HG03575 (cell line): ENCODE results near the gene WDR90.

ENCODE experiments used
- ATAC-seq: cut with Tn5 transposase; IDR thresholded peaks from one replicate; pipeline ENCODE4 v1.9.1; 2021; ENCODE audit not compliant: unreplicated experiment, insufficient number of reproducible peaks, low FRiP score; ENCODE audit errors: extremely low read depth

WDR90 gene

DNA sequence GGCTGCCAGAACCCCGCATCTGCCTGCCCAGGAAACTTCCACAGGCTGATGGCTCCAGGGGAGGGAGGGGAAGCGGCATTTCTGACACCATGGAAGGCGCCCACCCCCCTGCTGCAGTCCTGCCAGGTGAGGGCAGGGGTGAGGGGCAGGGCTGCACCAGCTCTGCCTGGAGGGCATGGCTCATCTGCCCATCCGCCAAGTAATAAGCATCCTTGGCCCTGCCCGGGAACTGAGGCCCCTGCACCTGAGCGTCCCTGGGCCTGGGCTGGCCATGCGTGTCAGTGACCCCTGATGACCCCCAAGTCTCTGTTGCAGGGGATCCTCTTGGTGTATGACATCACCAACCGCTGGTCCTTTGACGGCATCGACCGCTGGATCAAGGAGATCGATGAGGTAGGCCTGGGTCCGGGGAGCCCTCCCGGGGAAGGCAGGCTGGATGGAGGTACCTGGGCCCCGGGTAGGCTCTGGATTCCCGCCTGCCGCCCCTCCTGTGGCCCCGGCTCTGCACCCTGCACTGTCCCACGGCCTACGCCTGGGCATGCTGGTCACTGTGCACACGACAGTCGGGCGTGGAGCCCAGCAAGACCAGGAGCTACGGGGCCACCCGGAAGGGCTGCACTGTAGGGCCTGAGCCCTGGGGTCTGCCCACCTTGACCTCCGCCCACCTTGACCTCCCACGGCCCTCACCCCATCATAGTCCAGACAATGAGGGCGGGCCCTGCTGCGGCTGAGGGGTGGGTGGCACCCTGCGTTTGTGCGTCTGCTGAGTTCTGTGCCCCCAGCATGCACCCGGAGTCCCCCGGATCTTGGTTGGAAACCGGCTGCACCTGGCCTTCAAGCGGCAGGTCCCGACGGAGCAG lies 23.8 kb upstream of the WDR90 start:
- ATAC-seq: no peak

GRCh38 chr16:625977-626765 lies 23.0 kb upstream of the WDR90 start:
- ATAC-seq: no peak

DNA sequence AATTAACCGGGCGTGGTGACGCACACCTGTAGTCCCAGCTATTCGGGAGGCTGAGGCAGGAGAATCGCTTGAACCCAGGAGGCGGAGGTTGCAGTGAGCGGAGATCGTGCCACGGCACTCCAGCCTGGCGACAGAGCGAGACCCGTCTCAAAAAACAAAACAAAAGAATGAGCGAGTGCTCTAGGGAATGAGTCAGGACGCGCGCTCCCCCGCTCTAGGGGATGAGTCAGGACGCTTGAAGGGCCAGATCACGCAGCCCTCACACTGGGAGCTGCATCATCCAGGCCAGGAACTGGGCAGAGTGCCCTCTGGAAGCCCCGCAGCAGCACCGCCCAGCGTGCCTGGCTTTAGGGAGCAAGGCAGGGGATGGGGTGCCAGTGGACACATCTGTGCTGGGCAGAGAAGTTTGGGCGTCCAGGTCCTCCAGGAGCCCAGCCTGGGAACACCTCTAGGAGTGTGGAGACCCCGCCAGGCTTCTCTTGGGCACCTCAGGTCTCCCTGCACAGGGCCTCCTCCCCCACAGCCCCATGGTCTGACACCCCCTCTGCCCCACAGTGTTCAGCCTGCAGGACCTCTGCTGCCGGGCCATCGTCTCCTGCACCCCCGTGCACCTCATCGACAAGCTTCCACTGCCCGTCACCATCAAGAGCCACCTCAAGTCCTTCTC lies 22.2 kb upstream of the WDR90 start:
- ATAC-seq: no peak

GRCh38 chr16:627454-628239 lies 21.5 kb upstream of the WDR90 start:
- ATAC-seq: no peak

DNA sequence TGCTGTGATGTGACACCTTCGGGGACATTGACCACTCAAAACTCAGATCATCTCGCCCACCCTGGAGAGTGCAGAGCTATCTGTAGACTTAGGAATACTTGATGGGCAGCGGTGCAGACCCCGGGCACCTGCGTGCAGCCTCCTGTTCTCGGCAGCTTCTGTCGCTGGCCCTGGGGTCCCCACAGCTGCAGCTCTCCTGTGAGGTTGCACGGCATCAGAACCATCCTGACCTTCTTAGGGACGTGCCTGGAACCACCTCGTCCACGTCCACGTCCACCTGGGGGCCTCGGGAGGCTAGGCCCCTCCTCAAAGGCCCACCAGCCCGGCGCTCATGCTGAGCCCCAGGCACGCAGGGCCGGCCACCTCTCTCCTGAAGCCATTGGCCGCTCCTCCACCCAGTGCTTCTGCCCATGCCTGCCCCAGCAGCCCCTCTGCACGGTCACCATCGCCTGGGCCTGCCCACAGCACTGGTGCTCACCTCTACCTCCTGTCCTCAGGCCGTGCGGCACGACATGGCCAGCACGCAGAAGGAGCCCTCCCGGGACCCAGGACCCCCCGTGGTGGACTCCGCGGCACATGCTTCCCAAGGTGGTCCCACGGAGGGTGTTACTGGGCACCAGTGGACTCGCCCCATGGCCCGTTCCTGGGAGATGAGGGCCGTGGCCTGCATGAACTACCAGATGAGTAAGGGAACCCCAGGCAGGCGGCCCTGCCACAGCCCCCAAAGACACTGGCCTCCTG lies 20.7 kb upstream of the WDR90 start:
- ATAC-seq: no peak

DNA sequence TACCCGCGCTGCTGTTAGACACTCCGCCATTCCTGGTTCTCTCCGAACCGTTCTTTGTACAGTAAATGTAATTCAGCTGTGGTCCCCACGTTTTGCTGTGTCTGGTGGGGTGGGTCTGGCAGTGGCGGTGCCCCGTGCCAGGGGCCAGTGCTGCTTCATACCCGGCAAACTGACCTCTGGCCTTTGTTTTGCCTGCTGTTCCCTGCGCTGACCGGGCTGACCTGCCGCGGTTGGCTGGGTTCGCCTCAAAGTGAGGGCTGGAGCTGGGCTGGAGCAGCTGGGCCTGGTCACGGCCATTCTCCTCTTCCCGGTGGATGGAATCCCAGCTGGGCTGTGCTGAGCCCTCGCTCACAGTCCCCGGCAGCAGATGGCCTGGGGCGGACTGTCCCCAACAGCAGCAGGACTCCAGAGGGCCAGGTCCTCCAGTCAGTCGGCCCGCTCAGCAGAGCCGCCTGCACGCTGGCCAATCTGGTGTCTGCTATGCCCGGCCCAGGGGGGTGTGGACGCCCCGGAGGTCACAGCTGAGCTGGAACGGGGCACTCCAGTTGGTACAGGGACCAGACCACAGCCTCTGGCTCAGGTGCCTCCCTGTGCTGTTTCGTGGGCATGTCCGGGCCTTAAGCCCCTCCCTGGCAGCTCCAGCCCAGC lies 19.9 kb upstream of the WDR90 start:
- no peak for ATAC-seq

GRCh38 chr16:629833-630248 lies 19.3 kb upstream of the WDR90 start:
- no peak for ATAC-seq

DNA sequence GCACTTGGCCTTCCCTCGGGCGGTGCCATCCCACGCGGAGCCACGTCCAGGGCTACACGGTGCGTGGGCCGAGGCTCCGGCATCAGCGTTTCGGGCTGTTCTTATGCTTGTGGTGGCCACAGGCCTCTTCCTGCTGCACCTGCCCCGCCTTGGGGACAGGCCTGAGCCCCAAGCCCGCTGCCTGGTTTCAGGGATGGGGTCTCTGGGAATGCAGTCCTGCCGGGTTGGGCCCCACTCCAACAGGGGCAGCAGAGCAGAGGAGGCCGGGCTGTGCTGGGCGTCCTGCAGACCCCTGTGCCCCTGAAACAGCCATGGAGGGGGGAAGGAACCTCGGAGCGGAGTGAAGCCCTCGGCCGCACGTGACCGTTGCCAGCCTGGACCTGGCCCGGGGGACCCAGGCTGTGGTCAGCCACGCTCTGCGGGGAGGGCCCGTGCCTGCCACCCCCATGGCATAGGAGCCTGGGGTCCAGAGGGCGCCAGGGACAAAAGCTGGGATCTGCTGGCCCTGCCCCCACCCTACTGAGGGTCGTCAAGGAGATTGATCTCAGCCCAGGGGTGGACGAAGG lies 18.8 kb upstream of the WDR90 start:
- ATAC-seq: no peak

DNA sequence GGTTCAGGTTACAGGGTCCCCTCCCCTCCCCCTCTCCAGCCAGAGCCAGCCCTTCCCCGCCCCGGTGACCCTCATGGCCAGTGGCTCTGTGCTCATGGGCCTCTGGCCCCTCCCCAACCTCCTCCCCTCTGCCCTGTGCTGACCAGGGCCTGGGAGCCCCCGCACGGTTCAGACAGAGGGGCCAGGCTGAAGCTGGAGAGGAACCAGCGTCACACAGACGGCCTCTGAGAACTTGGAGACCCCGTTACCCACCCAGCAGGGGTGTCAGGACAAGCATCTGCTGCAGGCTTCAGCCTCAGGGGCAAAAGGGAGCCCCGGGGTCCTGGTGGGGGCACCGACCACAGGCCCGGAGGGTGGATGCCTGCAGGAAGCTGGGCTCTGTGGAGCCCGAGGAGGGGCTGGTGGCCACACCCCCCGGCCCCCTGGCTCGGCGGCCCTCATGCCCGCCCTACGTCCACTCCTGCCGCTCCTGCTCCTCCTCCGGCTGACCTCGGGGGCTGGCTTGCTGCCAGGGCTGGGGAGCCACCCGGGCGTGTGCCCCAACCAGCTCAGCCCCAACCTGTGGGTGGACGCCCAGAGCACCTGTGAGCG lies 18.3 kb upstream of the WDR90 start, which contains the start of gene WFIKKN1:
Gene WFIKKN1, plus strand, starts transcription at position 171 of the 591 bp plus-strand sequence. Its CDS starts 269 bp downstream, at position 440.
- ATAC-seq: no peak

DNA sequence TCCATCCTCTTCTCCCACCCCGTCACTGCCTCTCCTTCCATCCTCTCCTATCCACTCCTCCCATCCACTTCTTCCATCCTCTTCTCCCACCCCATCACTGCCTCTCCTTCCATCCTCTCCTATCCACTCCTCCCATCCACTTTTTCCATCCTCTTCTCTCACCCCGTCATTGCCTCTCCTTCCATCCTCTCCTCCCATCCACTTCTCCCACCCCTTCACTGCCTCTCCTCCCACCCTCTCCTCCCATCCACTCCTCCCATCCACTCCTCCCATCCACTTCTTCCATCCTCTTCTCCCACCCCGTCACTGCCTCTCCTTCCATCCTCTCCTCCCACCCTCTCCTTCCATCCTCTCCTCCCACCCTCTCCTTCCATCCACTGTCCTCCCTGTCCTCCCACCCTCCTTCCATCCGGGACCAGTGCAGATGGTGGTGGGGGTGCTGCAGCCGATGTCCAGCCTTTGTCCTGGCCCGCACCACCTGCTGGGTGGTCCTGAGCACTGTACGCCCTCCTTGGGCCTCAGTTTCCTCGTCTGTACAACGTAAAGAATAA lies 17.3 kb upstream of the WDR90 start:
- no peak for ATAC-seq

DNA sequence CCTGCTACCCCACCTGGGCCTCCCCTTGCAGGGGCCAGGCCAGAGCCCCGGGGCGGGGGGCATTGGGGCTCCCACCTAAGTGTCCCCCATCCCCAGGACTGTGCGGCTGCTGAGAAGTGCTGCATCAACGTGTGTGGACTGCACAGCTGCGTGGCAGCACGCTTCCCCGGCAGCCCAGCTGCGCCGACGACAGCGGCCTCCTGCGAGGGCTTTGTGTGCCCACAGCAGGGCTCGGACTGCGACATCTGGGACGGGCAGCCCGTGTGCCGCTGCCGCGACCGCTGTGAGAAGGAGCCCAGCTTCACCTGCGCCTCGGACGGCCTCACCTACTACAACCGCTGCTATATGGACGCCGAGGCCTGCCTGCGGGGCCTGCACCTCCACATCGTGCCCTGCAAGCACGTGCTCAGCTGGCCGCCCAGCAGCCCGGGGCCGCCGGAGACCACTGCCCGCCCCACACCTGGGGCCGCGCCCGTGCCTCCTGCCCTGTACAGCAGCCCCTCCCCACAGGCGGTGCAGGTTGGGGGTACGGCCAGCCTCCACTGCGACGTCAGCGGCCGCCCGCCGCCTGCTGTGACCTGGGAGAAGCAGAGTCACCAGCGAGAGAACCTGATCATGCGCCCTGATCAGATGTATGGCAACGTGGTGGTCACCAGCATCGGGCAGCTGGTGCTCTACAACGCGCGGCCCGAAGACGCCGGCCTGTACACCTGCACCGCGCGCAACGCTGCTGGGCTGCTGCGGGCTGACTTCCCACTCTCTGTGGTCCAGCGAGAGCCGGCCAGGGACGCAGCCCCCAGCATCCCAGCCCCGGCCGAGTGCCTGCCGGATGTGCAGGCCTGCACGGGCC lies 16.5 kb upstream of the WDR90 start:
- no peak for ATAC-seq

DNA sequence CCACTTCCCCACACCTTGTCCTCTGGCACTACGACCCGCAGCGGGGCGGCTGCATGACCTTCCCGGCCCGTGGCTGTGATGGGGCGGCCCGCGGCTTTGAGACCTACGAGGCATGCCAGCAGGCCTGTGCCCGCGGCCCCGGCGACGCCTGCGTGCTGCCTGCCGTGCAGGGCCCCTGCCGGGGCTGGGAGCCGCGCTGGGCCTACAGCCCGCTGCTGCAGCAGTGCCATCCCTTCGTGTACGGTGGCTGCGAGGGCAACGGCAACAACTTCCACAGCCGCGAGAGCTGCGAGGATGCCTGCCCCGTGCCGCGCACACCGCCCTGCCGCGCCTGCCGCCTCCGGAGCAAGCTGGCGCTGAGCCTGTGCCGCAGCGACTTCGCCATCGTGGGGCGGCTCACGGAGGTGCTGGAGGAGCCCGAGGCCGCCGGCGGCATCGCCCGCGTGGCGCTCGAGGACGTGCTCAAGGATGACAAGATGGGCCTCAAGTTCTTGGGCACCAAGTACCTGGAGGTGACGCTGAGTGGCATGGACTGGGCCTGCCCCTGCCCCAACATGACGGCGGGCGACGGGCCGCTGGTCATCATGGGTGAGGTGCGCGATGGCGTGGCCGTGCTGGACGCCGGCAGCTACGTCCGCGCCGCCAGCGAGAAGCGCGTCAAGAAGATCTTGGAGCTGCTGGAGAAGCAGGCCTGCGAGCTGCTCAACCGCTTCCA lies 15.7 kb upstream of the WDR90 start:
- ATAC-seq: no peak

GRCh38 chr16:634051-634670 lies 15.0 kb upstream of the WDR90 start:
- ATAC-seq: no peak

- ATAC-seq: no peak
Observed at GRCh38 chr16:634996-635395, 14.2 kb upstream of the WDR90 start.

DNA sequence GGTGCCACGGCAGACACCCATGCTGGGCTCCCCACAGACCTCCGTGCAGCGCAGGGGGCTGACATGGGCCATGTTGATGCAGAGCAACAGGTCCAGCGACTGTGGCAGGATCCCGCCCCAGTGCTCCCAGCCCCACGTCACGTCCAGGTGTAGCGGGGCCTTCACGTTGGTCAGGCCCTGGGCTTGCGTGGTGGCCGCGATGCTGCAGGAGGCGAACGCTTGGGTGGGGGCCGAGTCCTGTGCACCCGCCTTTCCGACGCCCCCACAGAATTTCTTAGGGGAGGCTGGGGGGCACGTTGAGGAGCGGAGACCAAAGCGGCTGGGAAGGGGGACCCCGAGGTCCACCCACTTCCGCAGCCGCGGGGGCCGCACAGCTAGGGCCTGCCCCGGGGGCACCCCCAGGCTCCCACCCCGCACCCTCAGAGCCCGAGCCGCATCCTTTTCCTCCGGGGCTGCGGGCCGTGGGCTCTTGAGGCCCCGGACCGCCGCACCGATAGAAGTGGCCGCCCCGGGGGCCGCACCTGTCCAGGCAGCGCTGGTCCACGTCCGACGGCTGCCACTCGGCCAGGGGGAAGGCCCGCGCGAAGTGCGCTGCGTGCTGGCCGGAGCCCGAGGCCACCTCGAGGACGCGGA lies 13.5 kb upstream of the WDR90 start:
- no peak for ATAC-seq
